GM12892 (cell line): ENCODE measurements around the gene RTEL1.

Experiments
- POLR2A ChIP-seq: IDR thresholded peaks from 2 replicates; pipeline ENCODE4 v1.6.1; 2011; ENCODE audit warnings: low read depth, low read length, control low read depth
- POLR2AphosphoS5 ChIP-seq: IDR thresholded peaks from 2 replicates; pipeline ENCODE4 v1.6.1; 2011; ENCODE audit warnings: low read depth, low read length, control low read depth
- TAF1 ChIP-seq: IDR thresholded peaks from 2 replicates; pipeline ENCODE4 v1.6.1; 2011; ENCODE audit warnings: low read depth, mild to moderate bottlenecking, control low read depth, low read length, borderline replicate concordance

DNA sequence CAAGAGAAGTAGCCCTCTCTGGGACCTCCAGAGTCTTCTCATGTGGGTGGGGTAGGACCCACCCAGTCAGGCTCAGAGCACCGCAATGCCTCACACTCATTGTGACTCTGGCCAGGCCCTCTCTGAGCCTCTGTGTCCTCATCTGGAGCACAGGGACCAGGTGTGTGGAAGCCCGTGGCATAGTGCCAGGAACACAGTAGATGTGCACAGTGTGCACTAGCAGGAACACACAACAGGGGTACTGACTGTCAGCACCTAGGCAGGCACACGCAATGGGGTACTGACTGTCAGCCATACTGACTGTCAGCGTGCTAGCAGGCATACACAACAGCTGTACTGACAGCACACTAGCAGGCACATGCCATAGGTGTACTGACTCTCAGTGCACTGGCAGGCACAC, 2.9 kb upstream of the RTEL1 start:
- TF ChIP-seq POLR2AphosphoS5: no peak
- TF ChIP-seq TAF1: no peak
- no peak for TF ChIP-seq POLR2A
